ENCODE data around the gene IFT122.

Gene IFT122

DNA sequence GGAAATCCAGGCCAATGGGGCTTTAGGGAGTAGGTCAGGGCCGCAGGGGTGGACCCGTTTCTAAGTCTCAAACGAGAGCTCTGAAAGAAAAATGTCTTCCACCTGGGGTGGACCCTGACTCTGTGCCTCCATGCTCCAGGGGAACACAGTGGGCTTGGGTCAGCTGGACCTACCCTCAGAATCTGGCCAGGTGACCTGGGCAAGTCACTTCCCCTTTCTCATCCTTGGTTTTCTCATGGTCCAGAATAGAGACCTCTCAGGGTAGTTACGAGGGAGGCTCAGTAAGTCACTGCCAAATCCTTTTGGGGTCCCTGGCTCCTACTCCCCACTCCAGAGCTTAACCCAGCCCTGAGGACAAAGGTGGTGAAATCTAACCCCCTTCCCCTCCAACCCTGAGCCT is 37.4 kb upstream of the IFT122 start:
- TF ChIP-seq, protein P1, sequence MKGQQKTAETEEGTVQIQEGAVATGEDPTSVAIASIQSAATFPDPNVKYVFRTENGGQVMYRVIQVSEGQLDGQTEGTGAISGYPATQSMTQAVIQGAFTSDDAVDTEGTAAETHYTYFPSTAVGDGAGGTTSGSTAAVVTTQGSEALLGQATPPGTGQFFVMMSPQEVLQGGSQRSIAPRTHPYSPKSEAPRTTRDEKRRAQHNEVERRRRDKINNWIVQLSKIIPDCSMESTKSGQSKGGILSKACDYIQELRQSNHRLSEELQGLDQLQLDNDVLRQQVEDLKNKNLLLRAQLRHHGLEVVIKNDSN (IDR thresholded peaks at IDR 0.05), result no peak
- no peak for TF ChIP-seq FOXM1 (IDR thresholded peaks at IDR 0.05; ENCODE audit: borderline replicate concordance, low read depth)
- no peak for TF ChIP-seq RAD21 (IDR thresholded peaks at IDR 0.05; ENCODE audit: low read depth)
- no peak for TF ChIP-seq TAF1 (IDR thresholded peaks at IDR 0.05; ENCODE audit: low read depth)
- TF ChIP-seq CEBPB (IDR thresholded peaks at IDR 0.05), result no peak

DNA sequence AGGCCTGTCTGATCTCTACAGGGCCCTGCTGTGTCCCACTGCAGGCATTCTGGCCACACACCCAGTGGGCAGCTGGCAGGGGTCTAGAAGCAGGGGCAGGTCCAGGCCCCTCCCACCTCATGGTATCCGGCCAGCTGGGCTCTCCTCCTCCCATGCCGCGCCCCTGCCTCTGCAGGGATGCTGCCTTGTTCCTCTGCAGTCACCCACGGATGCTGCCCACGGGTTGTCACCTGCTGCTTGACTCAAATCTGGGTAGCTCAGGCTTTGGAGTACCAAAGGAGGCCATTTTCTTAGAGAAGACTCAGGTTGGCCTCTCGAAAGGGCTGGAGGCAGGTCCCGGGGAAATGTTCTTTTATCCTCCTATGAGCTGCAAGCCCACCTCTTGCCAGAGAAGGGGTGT is 36.6 kb upstream of the IFT122 start:
- TF ChIP-seq TCF12 (IDR thresholded peaks at IDR 0.05; ENCODE audit: low read depth) (no peak), TEAD4 (IDR thresholded peaks at IDR 0.05) (no peak)

- TF ChIP-seq CEBPB (IDR thresholded peaks at IDR 0.05) (no peak), ZBTB7A (IDR thresholded peaks at IDR 0.05; ENCODE audit: low read depth) (no peak), TCF12 (IDR thresholded peaks at IDR 0.05; ENCODE audit: low read depth) (no peak), RAD21 (IDR thresholded peaks at IDR 0.05; ENCODE audit: low read depth) (no peak), EP300 (IDR thresholded peaks at IDR 0.05; ENCODE audit: borderline replicate concordance) (no peak), YY1 (IDR thresholded peaks at IDR 0.05; ENCODE audit: low read depth) (no peak), FOXM1 (IDR thresholded peaks at IDR 0.05; ENCODE audit: borderline replicate concordance, low read depth) (no peak)
- TF ChIP-seq, protein P1 (IDR thresholded peaks at IDR 0.05), result no peak
Observed at GRCh38 chr3:129404130-129404529, 35.9 kb upstream of the IFT122 start.

GRCh38 chr3:129404610-129405009 is 35.4 kb upstream of the IFT122 start:
- no peak for TF ChIP-seq RAD21 (IDR thresholded peaks at IDR 0.05; ENCODE audit: low read depth)
- no peak for TF ChIP-seq FOXM1 (IDR thresholded peaks at IDR 0.05; ENCODE audit: borderline replicate concordance, low read depth)
- no peak for TF ChIP-seq REST (IDR thresholded peaks at IDR 0.05; ENCODE audit: low read depth)
- TF ChIP-seq, protein P1 (IDR thresholded peaks at IDR 0.05), result no peak
- no peak for TF ChIP-seq TEAD4 (IDR thresholded peaks at IDR 0.05)

GRCh38 chr3:129409541-129409940 is 30.5 kb upstream of the IFT122 start:
- TF ChIP-seq YY1 (IDR thresholded peaks at IDR 0.05; ENCODE audit: low read depth) (no peak), TEAD4 (IDR thresholded peaks at IDR 0.05) (no peak), NFIC (IDR thresholded peaks at IDR 0.05) (no peak), EGR1 (IDR thresholded peaks at IDR 0.05) (no peak), MAX (IDR thresholded peaks at IDR 0.05) (no peak), CREB1 (IDR thresholded peaks at IDR 0.05; ENCODE audit: low read depth) (no peak), TAF1 (IDR thresholded peaks at IDR 0.05; ENCODE audit: low read depth) (no peak), TCF12 (IDR thresholded peaks at IDR 0.05; ENCODE audit: low read depth) (no peak), CEBPB (IDR thresholded peaks at IDR 0.05) (no peak), RAD21 (IDR thresholded peaks at IDR 0.05; ENCODE audit: low read depth) (no peak), REST (IDR thresholded peaks at IDR 0.05; ENCODE audit: low read depth) (no peak), ZBTB7A (IDR thresholded peaks at IDR 0.05; ENCODE audit: low read depth) (no peak), FOXM1 (IDR thresholded peaks at IDR 0.05; ENCODE audit: borderline replicate concordance, low read depth) (no peak), EP300 (IDR thresholded peaks at IDR 0.05; ENCODE audit: borderline replicate concordance) (no peak)
- TF ChIP-seq, protein P1 (IDR thresholded peaks at IDR 0.05), result no peak

DNA sequence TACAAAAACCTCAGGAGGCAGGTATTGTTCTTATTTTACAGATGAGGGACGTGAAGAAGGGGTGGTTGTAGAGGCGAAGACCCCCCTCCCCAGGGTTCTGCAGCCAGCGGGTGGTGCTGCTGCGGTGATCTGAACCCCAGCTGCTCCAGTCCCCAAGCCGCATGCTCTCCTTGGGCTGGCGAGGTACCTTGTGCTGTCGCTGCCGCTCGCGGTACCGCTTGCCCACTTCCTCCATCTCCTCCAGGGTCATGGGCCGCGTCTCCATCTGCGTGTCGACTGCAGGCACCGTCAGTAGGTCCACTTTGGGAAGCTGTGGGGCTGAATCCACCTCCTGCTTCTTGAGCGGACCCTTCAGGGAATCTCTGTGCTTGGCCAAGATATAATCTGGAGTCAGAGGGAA is 29.1 kb upstream of the IFT122 start:
- no peak for TF ChIP-seq YY1 (IDR thresholded peaks at IDR 0.05; ENCODE audit: low read depth)
- TF ChIP-seq TEAD4 (IDR thresholded peaks at IDR 0.05), result no peak
- no peak for TF ChIP-seq CREB1 (IDR thresholded peaks at IDR 0.05; ENCODE audit: low read depth)
- no peak for TF ChIP-seq REST (IDR thresholded peaks at IDR 0.05; ENCODE audit: low read depth)
- TF ChIP-seq MAX (IDR thresholded peaks at IDR 0.05), result no peak
- TF ChIP-seq FOXM1 (IDR thresholded peaks at IDR 0.05; ENCODE audit: borderline replicate concordance, low read depth), result no peak
- no peak for TF ChIP-seq TCF12 (IDR thresholded peaks at IDR 0.05; ENCODE audit: low read depth)
- TF ChIP-seq CEBPB (IDR thresholded peaks at IDR 0.05), result no peak
- no peak for TF ChIP-seq ZBTB7A (IDR thresholded peaks at IDR 0.05; ENCODE audit: low read depth)
- TF ChIP-seq EGR1 (IDR thresholded peaks at IDR 0.05), result no peak

All from Ishikawa (cell line).